ENCODE results near the gene RAF1.
"Not testable (repeated sequence)": the region's sequence is repeated elsewhere in the genome, so short reads cannot be mapped to it uniquely, and the experiment has no call there.

RAF1 gene

GRCh38 chr3:12544652-12545472 lies 119.1 kb downstream of the RAF1 start:
- no peak for TF ChIP-seq CTCF (IDR thresholded peaks at IDR 0.05; ENCODE audit: extremely low read depth, missing control alignments)
- no peak for DNase-seq (ENCODE audit: low spot score)

GRCh38 chr3:12543497-12543896 lies 120.4 kb downstream of the RAF1 start:
- DNase-seq (ENCODE audit: low spot score): not testable (repeated sequence)

DNA sequence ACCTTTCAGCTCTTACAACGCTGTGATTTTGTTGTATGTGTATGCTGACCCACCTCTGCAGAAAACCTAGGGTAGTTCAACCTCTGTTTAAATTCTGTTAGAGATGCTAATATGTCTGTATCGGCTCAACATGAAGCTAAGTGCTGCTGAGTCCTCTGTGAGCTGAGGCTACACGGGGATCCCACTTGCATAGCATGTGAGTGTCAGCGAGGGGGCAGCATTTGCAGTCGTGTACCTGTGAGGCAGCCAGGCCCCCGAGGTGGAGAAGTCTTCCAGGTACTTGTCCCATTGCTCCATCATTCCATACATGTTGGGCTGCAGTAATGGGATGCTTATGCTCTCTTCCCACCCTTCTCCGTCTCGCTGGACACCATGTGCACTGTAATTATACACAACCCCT lies 122.3 kb downstream of the RAF1 start:
- TF ChIP-seq CTCF (IDR thresholded peaks at IDR 0.05; ENCODE audit: extremely low read depth, missing control alignments): no peak
- no peak for DNase-seq (ENCODE audit: low spot score)

DNA sequence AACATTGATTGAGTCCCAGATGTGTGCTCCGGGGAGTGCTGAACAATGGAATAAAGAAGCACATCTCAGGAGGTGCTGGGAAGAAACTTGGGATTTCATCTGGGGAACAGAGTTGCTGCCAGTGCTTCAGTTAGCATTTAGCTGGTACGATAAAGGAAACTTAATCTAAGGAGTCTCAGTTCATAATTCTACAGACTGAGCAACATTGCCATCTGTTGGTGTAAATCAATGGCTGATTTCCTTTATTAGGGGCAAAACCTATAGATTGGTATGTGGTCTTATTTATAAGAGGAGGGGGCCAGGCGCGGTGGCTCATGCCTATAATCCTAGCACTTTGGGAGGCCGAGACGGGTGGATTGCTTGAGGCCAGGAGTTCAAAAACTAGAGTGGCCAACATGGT lies 127.5 kb downstream of the RAF1 start:
- DNase-seq (ENCODE audit: low spot score): no peak
- TF ChIP-seq CTCF (IDR thresholded peaks at IDR 0.05; ENCODE audit: extremely low read depth, missing control alignments): no peak

All from GM20000 (cell line).